SU-DHL-6 (cell line): ENCODE measurements around the gene MOV10L1.

Experiments
- H2AFZ ChIP-seq: fragments of 200-600 bp; sonication (generic); 2 replicates; pipeline ENCODE4 v1.6.1; 2014; ENCODE audit warnings: low read depth, mild to moderate bottlenecking, moderate library complexity, mixed read lengths, antibody characterized with exemption, low read length; ENCODE audit not compliant: severe bottlenecking
- H3F3A ChIP-seq: fragments of 200-600 bp; shearing (Covaris generic); 2 replicates; pipeline ENCODE4 v1.6.0; 2016; ENCODE audit warnings: antibody characterized with exemption, mild to moderate bottlenecking; ENCODE audit not compliant: insufficient read depth
- H3K27ac ChIP-seq: fragments of 200-600 bp; sonication (generic); 2 replicates; pipeline ENCODE4 v1.5.1; 2016; ENCODE audit warnings: low read depth, mild to moderate bottlenecking, low read length, moderate library complexity, mixed read lengths
- H3K27me3 ChIP-seq: fragments of 200-600 bp; sonication (generic), shearing (Covaris generic); 2 replicates; pipeline ENCODE4 v1.6.0; 2014; ENCODE audit warnings: mild to moderate bottlenecking, low read length
- H3K36me3 ChIP-seq: fragments of 200-600 bp; sonication (generic); 2 replicates; pipeline ENCODE4 v1.6.1; 2014; ENCODE audit warnings: mild to moderate bottlenecking, low read length, mixed read lengths
- H3K4me2 ChIP-seq: fragments of 300-600, 200-600 bp; shearing (Covaris generic), sonication (generic); 2 replicates; pipeline ENCODE4 v1.6.0; 2014; ENCODE audit warnings: low read length, low read depth, mild to moderate bottlenecking; ENCODE audit not compliant: poor library complexity, severe bottlenecking
- H3K4me3 ChIP-seq: fragments of 200-600 bp; sonication (generic); 2 replicates; pipeline ENCODE4 v1.5.1; 2014; ENCODE audit warnings: antibody characterized with exemption, low read length, mild to moderate bottlenecking, mixed read lengths; ENCODE audit not compliant: insufficient read depth, poor library complexity, severe bottlenecking
- H3K79me2 ChIP-seq: fragments of 200-600 bp; sonication (generic); 2 replicates; pipeline ENCODE4 v1.6.1; 2014; ENCODE audit warnings: mild to moderate bottlenecking, low read length, moderate library complexity; ENCODE audit not compliant: insufficient read depth
- H3K9ac ChIP-seq: fragments of 200-600 bp; sonication (generic); 2 replicates; pipeline ENCODE4 v1.7.0; 2014; ENCODE audit warnings: mild to moderate bottlenecking, low read length
- H3K9me2 ChIP-seq: fragments of 200-600 bp; sonication (generic); replicated peaks from 2 replicates; pipeline ENCODE4 v1.6.1; 2014; ENCODE audit warnings: low read length; ENCODE audit not compliant: insufficient read depth
- H3K9me3 ChIP-seq: fragments of 200-600 bp; sonication (generic); 2 replicates; pipeline ENCODE4 v1.6.1; 2014; ENCODE audit warnings: low read length, mixed read lengths; ENCODE audit not compliant: insufficient read depth
- H4K20me1 ChIP-seq: fragments of 200-600 bp; sonication (generic); 2 replicates; pipeline ENCODE4 v1.6.1; 2014; ENCODE audit warnings: low read depth, mild to moderate bottlenecking, antibody characterized with exemption, low read length, moderate library complexity, mixed read lengths
- CTCF ChIP-seq: fragments of 200-600 bp; sonication (generic); IDR thresholded peaks from one replicate; pipeline ENCODE4 v1.5.1; 2017; ENCODE audit warnings: antibody characterized with exemption, mild to moderate bottlenecking, low read length, moderate library complexity; ENCODE audit not compliant: insufficient read depth, poor library complexity, severe bottlenecking
- EZH2phosphoT487 ChIP-seq: fragments of 200-600 bp; sonication (generic), shearing (Covaris generic); conservative IDR thresholded peaks from 2 replicates; pipeline ENCODE4 v1.6.1; 2018; ENCODE audit warnings: mild to moderate bottlenecking, antibody characterized with exemption, low read length, moderate library complexity, mixed read lengths

The MOV10L1 gene

GRCh38 chr22:50074056-50074455 lies 15.8 kb upstream of the MOV10L1 start:
- Histone ChIP-seq H3K36me3 (no peaks in the 10 kb centered on the region), H3K9me3 (no peaks in the 10 kb centered on the region), H2AFZ (no peak overlapping the region), H3K27ac (no peak overlapping the region), H3F3A (no peaks in the 10 kb centered on the region), H3K9ac (no peak overlapping the region), H3K9me2 (no peaks in the 10 kb centered on the region), H4K20me1 (no peaks in the 10 kb centered on the region), H3K4me3 (no peak overlapping the region), H3K79me2 (no peaks in the 10 kb centered on the region), H3K4me2 (no peak overlapping the region), H3K27me3 (no peaks in the 10 kb centered on the region)
- TF ChIP-seq EZH2phosphoT487 = no peak
- no peak for TF ChIP-seq CTCF

- H3K9me2 ChIP-seq = no peaks in the 10 kb centered on the region
- TF ChIP-seq CTCF (no peak), EZH2phosphoT487 (no peak)
- no peak overlapping the region for H3K4me2 ChIP-seq
- no peaks in the 10 kb centered on the region for H3K9me3 ChIP-seq
- no peak overlapping the region for H3K4me3 ChIP-seq
- no peaks in the 10 kb centered on the region for H4K20me1 ChIP-seq
- no peaks in the 10 kb centered on the region for H3K36me3 ChIP-seq
- no peak overlapping the region for H3K27ac ChIP-seq
- no peak overlapping the region for H2AFZ ChIP-seq
- H3K79me2 ChIP-seq = no peaks in the 10 kb centered on the region
- H3K9ac ChIP-seq = no peak overlapping the region
- H3F3A ChIP-seq = no peaks in the 10 kb centered on the region
- no peaks in the 10 kb centered on the region for H3K27me3 ChIP-seq
Measured at GRCh38 chr22:50074551-50075530, 15.0 kb upstream of the MOV10L1 start.

GRCh38 chr22:50076646-50077535 lies 12.9 kb upstream of the MOV10L1 start:
- H3K4me2 ChIP-seq = no peak overlapping the region
- no peak overlapping the region for H3K27ac ChIP-seq
- H4K20me1 ChIP-seq = no peaks in the 10 kb centered on the region

More at GRCh38 chr22:50076646-50077535, 12.9 kb upstream of the MOV10L1 start:
- no peak overlapping the region for H3K4me3 ChIP-seq
- no peaks in the 10 kb centered on the region for H3K9me2 ChIP-seq
- no peaks in the 10 kb centered on the region for H3K79me2 ChIP-seq
- H3K9ac ChIP-seq = no peak overlapping the region
- H3K9me3 ChIP-seq = no peaks in the 10 kb centered on the region
- no peaks in the 10 kb centered on the region for H3K36me3 ChIP-seq
- no peaks in the 10 kb centered on the region for H3K27me3 ChIP-seq
- H3F3A ChIP-seq = no peaks in the 10 kb centered on the region
- no peak overlapping the region for H2AFZ ChIP-seq
- TF ChIP-seq EZH2phosphoT487 = no peak
- TF ChIP-seq CTCF = no peak
